Peyer's patch (tissue), 4 donors: ENCODE data around the gene UGT1A10.

Experiments used
- CTCF ChIP-seq, 6 experiments: fragments of 450-650 bp in 4 of 6; fragments of 200-600 bp in 2 of 6; sonication (generic) in 1 of 6; IDR thresholded peaks; one replicate each; pipeline ENCODE4 v1.5.1; 2017 to 2019; ENCODE audit warnings: antibody characterized with exemption in 6 of 6, mild to moderate bottlenecking in 3 of 6, moderate library complexity in 1 of 6
- POLR2A ChIP-seq, 2 donors: fragments of 450-650 bp; IDR thresholded peaks; one replicate each; pipeline ENCODE4 v1.5.1; 2017; ENCODE audit warnings: antibody characterized with exemption in 2 of 2, mild to moderate bottlenecking in 2 of 2, moderate library complexity in 2 of 2

DNA sequence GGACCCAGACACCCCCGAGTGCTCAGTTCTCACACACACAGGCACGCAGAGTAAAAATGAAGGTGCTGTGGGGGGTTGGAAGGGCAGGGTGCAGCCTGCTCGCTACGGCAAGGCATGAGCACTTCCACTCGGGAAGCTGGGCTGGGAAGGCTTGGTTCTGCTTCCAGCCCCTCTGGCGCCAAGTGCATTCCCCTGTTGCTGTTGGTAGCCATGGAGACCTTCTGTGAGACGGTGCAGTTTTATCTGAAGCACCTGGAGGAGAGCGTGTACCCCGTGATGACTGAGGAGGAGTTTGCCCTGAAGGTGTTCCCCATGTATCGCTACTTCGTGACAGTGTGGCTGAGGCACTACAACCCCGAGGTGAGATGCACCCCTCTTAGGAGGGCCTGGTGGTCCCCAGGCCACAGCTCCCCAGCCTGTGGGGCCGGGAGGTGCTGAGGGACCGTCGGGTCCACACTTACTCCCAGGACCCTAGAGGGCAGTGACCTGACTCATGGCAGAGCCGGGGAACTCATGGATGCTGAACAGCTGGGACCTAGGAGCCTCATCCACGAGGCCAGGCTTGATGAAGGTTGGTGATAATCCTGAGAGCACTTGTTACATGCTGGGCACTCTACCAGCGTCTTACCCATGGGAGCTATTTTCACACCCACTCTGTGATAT is 157.3 kb downstream of the UGT1A10 start:
- no peak for TF ChIP-seq CTCF (IDR thresholded peaks at IDR 0.05)
- TF ChIP-seq POLR2A (IDR thresholded peaks at IDR 0.05) = no peak
